Astrocyte of the hippocampus (primary cell): ENCODE results near the gene OR52A1.

ENCODE experiments used
- DNase-seq: peaks from one replicate; pipeline ENCODE4 v3.0.0; 2011; ENCODE audit warnings: low read depth, low spot score

OR52A1 gene

DNA sequence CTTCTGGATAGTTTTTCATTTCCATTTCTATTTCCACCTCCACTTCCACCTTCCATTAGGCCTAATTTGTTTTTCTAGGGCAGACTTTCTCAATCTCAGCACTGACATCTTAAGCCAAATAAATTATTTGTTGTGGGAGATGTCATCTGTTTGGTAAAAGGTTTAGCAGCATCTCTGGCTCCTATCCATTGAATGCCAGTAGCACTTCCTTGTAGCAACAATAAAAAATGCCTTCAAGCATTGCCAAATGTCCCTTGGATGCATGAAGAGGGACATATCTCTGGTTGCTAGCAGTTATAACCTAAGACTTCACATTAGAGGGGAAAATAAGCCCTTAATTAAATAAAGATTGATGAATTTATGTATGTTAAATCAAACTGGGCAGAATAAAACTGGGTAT lies 18.3 kb downstream of the OR52A1 start:
- DNase-seq: no peak

DNA sequence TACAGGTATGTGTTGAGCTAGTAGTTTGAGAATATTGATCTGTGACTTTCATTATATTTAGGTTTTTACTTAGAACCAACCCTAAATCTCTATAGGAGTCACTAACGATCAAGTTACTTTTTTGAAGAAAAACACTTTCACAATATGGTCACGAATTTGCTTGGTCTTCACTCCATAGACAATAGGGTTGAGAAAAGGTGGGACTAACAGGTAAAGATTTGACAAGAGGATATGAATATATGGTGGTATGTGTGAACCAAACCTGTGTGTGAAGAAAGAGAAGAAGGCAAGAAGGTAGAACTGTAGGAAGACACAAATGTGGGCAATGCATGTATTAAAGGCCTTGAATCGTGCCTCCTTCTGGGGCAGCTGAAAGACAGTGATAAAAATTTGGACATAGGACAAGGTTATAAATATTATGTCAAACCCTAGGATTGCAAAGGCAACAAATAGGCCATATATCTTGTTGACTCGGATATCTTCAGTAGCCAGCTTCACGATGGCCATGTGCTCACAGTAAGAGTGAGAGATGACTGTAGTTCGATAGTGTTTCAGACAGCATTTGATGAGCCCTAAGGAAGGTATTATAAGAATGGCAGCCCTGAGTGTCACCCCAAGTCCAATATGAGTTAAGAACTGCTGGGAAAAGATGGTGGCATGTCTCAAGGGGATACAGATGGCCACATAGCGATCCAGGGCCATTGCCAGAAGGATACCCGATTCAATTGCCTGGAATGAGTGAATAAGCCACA lies 22.8 kb downstream of the OR52A1 start:
- no peak for DNase-seq

- DNase-seq: no peak
Measured at GRCh38 chr11:5129457-5129877, 25.1 kb downstream of the OR52A1 start.

- no peak for DNase-seq
Measured at GRCh38 chr11:5124891-5125620, 29.5 kb downstream of the OR52A1 start.

DNA sequence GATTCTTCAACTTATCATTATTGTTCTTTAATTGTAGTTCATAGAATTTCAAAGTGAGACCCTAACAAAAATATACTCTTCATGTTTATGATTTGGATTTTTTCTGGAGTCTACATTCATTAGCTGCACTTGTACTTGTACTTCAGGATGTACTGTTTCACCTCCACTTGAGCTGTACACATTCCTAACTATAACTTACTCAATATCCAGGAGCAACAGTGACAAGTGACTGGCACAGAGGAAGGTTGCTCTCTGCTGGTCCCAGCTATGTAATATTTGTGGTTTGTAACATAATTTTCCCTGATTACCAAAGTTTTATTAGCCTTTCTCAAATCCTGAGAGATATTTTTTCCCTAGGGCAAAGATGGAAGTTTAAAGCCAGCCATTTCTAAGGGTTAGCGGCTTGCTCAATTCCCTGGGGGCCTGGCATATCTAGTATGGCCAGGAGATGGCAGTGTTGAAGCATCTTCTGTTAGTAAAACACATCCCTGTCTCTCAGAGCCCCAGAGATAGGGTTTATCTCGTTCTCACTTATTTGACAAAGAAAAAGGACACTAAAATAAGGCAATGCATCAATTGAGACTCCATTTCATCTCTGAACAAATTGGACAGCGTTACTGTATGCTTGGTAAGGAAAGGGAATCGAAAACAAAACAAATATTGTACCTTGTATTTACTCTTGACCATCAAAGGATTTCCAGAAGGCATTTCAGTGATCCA lies 30.6 kb downstream of the OR52A1 start:
- DNase-seq: peak; percentile 75

GRCh38 chr11:5118893-5119292 lies 35.7 kb downstream of the OR52A1 start:
- no peak for DNase-seq

DNA sequence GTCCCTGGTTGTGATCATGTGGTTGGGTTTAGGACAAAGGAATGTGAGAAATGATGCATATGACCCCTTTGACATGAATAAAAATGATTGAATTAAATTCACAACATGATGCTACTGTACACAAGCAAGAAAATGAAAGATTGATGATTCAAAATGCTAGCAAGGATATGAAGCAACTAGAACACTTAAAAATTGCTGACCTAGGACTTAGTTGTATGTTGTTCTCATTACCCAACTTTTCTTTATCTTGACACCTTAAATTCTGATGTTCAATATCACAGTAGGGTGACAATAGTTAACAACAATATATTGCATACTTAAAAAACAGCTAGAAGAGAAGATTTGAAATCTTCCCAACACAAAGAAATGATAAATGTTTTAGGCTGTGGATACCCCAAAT lies 37.0 kb downstream of the OR52A1 start:
- no peak for DNase-seq

DNA sequence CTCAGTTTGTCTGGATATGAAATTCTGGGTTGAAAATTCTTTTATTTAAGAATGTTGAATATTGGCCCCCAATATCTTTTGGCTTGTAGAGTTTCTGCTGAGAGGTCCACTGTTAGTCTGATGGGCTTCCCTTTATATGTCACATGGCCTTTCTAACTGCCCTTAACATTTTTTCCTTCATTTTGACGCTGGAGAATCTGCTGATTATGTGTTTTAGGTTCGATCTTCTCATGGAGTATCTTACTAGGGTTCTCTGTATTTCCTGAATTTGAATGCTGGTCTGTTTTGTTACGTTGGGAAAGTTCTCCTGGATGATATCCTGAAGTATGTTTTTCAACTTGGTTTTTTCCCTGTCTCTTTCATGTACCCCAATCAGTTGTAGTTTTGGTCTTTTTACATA lies 39.2 kb downstream of the OR52A1 start:
- DNase-seq: no peak

DNA sequence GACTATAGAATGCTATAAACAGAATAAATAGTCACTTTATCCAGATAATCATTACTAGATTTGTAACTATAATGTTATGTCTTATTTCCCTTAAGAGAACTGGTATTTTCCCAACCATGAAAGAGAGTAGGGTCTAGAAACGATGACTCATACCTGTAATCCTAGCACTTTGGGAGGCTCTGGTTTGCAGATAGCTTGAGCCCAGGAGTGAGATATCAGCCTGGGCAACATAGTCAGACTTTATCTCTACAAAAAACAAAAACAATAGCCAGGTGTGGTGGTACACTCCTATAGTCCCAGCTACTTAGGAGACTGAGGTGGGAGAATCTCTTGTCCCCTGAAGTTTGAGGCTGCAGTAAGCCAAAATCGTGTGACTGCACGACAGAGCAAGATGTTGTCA lies 47.3 kb downstream of the OR52A1 start:
- no peak for DNase-seq

DNA sequence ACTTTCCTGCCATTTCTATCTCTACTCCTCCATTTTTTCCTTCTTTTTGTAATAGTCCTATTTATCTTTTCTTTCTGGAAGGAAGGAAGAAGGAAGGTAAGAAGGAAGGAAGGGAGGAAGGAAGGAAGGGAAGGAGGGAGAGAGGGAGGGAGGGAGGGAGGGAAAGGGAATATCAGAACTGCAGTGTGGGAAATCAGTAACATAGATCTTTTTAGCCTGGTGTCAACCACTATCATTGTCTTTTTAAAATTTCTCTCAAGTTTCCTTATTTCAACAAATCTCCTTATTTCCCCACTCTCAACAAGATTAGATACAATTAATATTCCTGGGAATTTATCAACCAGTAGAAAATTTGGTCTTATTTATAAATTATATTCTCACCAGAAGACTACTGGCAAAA lies 51.5 kb downstream of the OR52A1 start:
- DNase-seq: no peak

DNA sequence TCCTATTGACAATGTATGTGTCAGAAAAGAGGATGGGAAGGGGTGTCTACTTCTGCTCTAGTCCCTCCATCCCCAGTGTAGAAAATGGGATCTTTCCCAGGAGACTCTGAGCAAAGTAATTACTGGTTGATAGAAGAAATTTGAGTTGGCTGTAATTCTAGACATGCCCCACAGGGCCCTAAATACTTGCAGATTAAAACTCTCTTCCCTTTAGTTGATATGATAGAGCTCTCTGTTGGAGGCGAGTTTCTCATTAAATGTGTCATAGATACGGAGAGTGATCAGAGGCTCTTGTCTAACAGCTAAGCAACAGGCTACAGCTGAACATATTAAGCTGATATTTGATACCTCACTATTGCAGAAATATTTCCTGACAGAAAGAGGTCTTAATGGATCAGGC lies 52.3 kb downstream of the OR52A1 start:
- no peak for DNase-seq

- DNase-seq: no peak
Measured at GRCh38 chr11:5096011-5096410, 58.5 kb downstream of the OR52A1 start.
